ENCODE measurements around the gene PIAS1. TPM values are rescaled to one million over a fixed set of nuclear protein-coding genes. Genes with fewer than 3 reads are reported as not detected.

The PIAS1 gene
- polyA plus RNA-seq, 2 of the 4 experiments (the other 2 are of a cell fraction) = 23.2 to 49.5 TPM

- TF ChIP-seq CTCF (IDR thresholded peaks at IDR 0.05) = no peak
- TF ChIP-seq GATA3 (IDR thresholded peaks at IDR 0.05; ENCODE audit: borderline replicate concordance) = no peak
- TF ChIP-seq FOSB (CRISPR knock-in tag; IDR thresholded peaks at IDR 0.05) = no peak
- no peak for TF ChIP-seq HES2 (IDR thresholded peaks at IDR 0.05)
These were observed 53.0 kb downstream of the PIAS1 start (continued) for GRCh38 chr15:68107142-68107541.

- ATAC-seq (no peak), FAIRE-seq (no peak), DNase-seq (ENCODE audit: low read depth in 1 of 2, low spot score in 1 of 2) (no peak)
- Histone ChIP-seq H3K4me1 (peaks cover 16% of the 10 kb centered on the region), H3K9me3 (no peaks in the 10 kb centered on the region), H3K4me2 (no peak overlapping the region), H3K27ac (no peak overlapping the region), H3K4me3 (no peak overlapping the region)
- CTCF ChIA-PET = interaction anchor here (1.1 to 2.2 kb wide), 3 partner anchors 26 to 266 kb away, joined by 3 to 10 read pairs (median 3); no protein-coding TSS in a partner anchor
- TF ChIP-seq HDAC2 (IDR thresholded peaks at IDR 0.05) (no peak), RAD21 (conservative IDR thresholded peaks at IDR 0.05 in 1 of 2, IDR thresholded peaks at IDR 0.05 in 1 of 2) (no peak), KDM1A (IDR thresholded peaks at IDR 0.05; ENCODE audit: low read depth) (no peak), JUN (IDR thresholded peaks at IDR 0.05) (no peak), EP300 (IDR thresholded peaks at IDR 0.05) (no peak), ATOH8 (CRISPR knock-in tag; IDR thresholded peaks at IDR 0.05; ENCODE audit: low read depth) (no peak), HOXB5 (CRISPR knock-in tag; IDR thresholded peaks at IDR 0.05) (no peak), ZFP36 (IDR thresholded peaks at IDR 0.05; ENCODE audit: borderline replicate concordance, partially characterized antibody) (no peak), FOSB (CRISPR knock-in tag; IDR thresholded peaks at IDR 0.05) (no peak), HOXA7 (CRISPR knock-in tag; IDR thresholded peaks at IDR 0.05) (no peak), EHF (CRISPR knock-in tag; IDR thresholded peaks at IDR 0.05) (no peak), CEBPB (IDR thresholded peaks at IDR 0.05) (no peak), USF2 (IDR thresholded peaks at IDR 0.05) (no peak), NR3C1 (IDR thresholded peaks at IDR 0.05) (no peak), CHD4 (IDR thresholded peaks at IDR 0.05; ENCODE audit: borderline replicate concordance) (no peak), EHMT2 (IDR thresholded peaks at IDR 0.05; ENCODE audit: low read depth) (no peak), HMGXB4 (CRISPR knock-in tag; IDR thresholded peaks at IDR 0.05; ENCODE audit: borderline replicate concordance) (no peak), CBX2 (IDR thresholded peaks at IDR 0.05; ENCODE audit: borderline replicate concordance, low read depth) (no peak)
- WGBS (ENCODE audit: missing lambda C conversion rate) = 64% methylated on average over 3 of the region's 3 CpGs
- POLR2A ChIA-PET = interaction anchor here (1.0 kb wide), 1 partner anchor 59 kb away, joined by 5 read pairs; the partner anchor contains the start of gene PIAS1
These were observed 58.6 kb downstream of the PIAS1 start for GRCh38 chr15:68112706-68113105.
